Activated T-cell treated with anti-CD3 and anti-CD28 coated beads, Interleukin-2, amount 50 U/mL, for 4 hours (primary cell): Measurements from ENCODE around the gene MAMDC4. TPM values are rescaled to one million over a fixed set of nuclear protein-coding genes. Genes with fewer than 3 reads are reported as not detected.
"Not testable (repeated sequence)": the region's sequence is repeated elsewhere in the genome, so short reads cannot be mapped to it uniquely, and the experiment has no call there.

Source experiments
- ATAC-seq, 2 donors: fragments of 200-7000 bp; cut with Tn5 transposase; one replicate each; pipeline ENCODE4 v1.10.0; 2021
- DNase-seq: peaks from one replicate; pipeline ENCODE4 v3.0.0-alpha.2; 2020
- H3K27me3 Mint-ChIP-seq: one replicate; pipeline ENCODE4 v1.8.0; 2021; ENCODE audit warnings: low read depth, mixed read lengths
- H3K36me3 Mint-ChIP-seq: one replicate; pipeline ENCODE4 v1.8.0; 2022; ENCODE audit warnings: mixed read lengths; ENCODE audit not compliant: insufficient read depth
- H3K4me1 Mint-ChIP-seq: one replicate; pipeline ENCODE4 v1.8.0; 2021; ENCODE audit warnings: low read depth, mixed read lengths
- H3K4me3 Mint-ChIP-seq: one replicate; pipeline ENCODE4 v1.8.0; 2021; ENCODE audit warnings: mild to moderate bottlenecking, moderate library complexity, mixed read lengths
- H3K9me3 Mint-ChIP-seq: one replicate; pipeline ENCODE4 v1.8.0; 2021; ENCODE audit warnings: mixed read lengths
- total RNA-seq, 3 donors: library from RNA; stranded (reverse); gene quantifications; one replicate each; pipeline ENCODE4 v1.2.1, GENCODE V29; 2021

Gene MAMDC4
- total RNA-seq, 3 donors from 2014 or later, result 10.7 to 13.9 (median 11.0) TPM

- H3K36me3 Mint-ChIP-seq, result peaks cover 3% of the 10 kb centered on the region
- H3K9me3 Mint-ChIP-seq, result no peaks in the 10 kb centered on the region
- DNase-seq, result no peak
- no peak overlapping the region for H3K4me3 Mint-ChIP-seq
- peaks cover 13% of the 10 kb centered on the region for H3K4me1 Mint-ChIP-seq
- no peak for ATAC-seq
- H3K27me3 Mint-ChIP-seq, result peaks cover 4% of the 10 kb centered on the region
Observed at GRCh38 chr9:136840877-136841645, 11.1 kb upstream of the MAMDC4 start.

GRCh38 chr9:136841646-136842379, 10.3 kb upstream of the MAMDC4 start:
- H3K27me3 Mint-ChIP-seq, ATAC-seq, H3K36me3 Mint-ChIP-seq, DNase-seq, H3K9me3 Mint-ChIP-seq: not testable (repeated sequence)
- Mint-ChIP-seq H3K4me1 (peaks cover 16% of the 10 kb centered on the region), H3K4me3 (peak overlapping the region; percentile 79)

GRCh38 chr9:136842380-136842948, 9.7 kb upstream of the MAMDC4 start, which contains the start of gene AJM1:
TSS of gene AJM1 (plus strand) at chr9:136842478. CDS start at chr9:136844415, 1,937 bp downstream.
- ATAC-seq (peak; percentile 86 to 87), DNase-seq (peak; percentile 72)
- peaks cover 16% of the 10 kb centered on the region for H3K4me1 Mint-ChIP-seq
- peaks cover 10% of the 10 kb centered on the region for H3K27me3 Mint-ChIP-seq
- H3K9me3 Mint-ChIP-seq, H3K36me3 Mint-ChIP-seq: not testable (repeated sequence)
- peak within 1 kb of the TSS; percentile 79 for H3K4me3 Mint-ChIP-seq

GRCh38 chr9:136843159-136843800, 8.9 kb upstream of the MAMDC4 start:
- Mint-ChIP-seq H3K4me1 (peaks cover 22% of the 10 kb centered on the region), H3K27me3 (peaks cover 16% of the 10 kb centered on the region), H3K4me3 (peak overlapping the region; percentile 54)
- not testable (repeated sequence) for H3K36me3 Mint-ChIP-seq, H3K9me3 Mint-ChIP-seq, DNase-seq
- ATAC-seq, result peak in 1 of 2 donors; percentile 4

GRCh38 chr9:136843801-136844740, 8.1 kb upstream of the MAMDC4 start:
- peak; percentile 9 to 11 for ATAC-seq
- peak overlapping the region; percentile 54 for H3K4me3 Mint-ChIP-seq
- peaks cover 22% of the 10 kb centered on the region for H3K4me1 Mint-ChIP-seq
- not testable (repeated sequence) for H3K36me3 Mint-ChIP-seq, H3K9me3 Mint-ChIP-seq
- peaks cover 16% of the 10 kb centered on the region for H3K27me3 Mint-ChIP-seq
- peak; percentile 64 for DNase-seq

- Mint-ChIP-seq H3K36me3 (peaks cover 2% of the 10 kb centered on the region), H3K9me3 (no peaks in the 10 kb centered on the region), H3K27me3 (peaks cover 16% of the 10 kb centered on the region), H3K4me1 (peaks cover 25% of the 10 kb centered on the region), H3K4me3 (no peak overlapping the region)
- ATAC-seq (no peak), DNase-seq (no peak)
Observed at GRCh38 chr9:136844761-136845464, 7.2 kb upstream of the MAMDC4 start.

- no peak overlapping the region for H3K4me3 Mint-ChIP-seq
- H3K4me1 Mint-ChIP-seq, result peaks cover 27% of the 10 kb centered on the region
Observed at GRCh38 chr9:136845465-136846260, 6.5 kb upstream of the MAMDC4 start.

GRCh38 chr9:136846376-136847087, 5.6 kb upstream of the MAMDC4 start:
- H3K36me3 Mint-ChIP-seq, result no peaks in the 10 kb centered on the region
- no peaks in the 10 kb centered on the region for H3K9me3 Mint-ChIP-seq

More at GRCh38 chr9:136845465-136846260, 6.5 kb upstream of the MAMDC4 start:
- Mint-ChIP-seq H3K9me3 (no peaks in the 10 kb centered on the region), H3K36me3 (no peaks in the 10 kb centered on the region), H3K27me3 (peaks cover 16% of the 10 kb centered on the region)
- no peak for ATAC-seq
- DNase-seq, result no peak

GRCh38 chr9:136847088-136847825, 4.9 kb upstream of the MAMDC4 start:
- H3K4me1 Mint-ChIP-seq, result peaks cover 23% of the 10 kb centered on the region
- H3K9me3 Mint-ChIP-seq, result no peaks in the 10 kb centered on the region
- no peaks in the 10 kb centered on the region for H3K36me3 Mint-ChIP-seq
- DNase-seq, result no peak
- ATAC-seq, result no peak
- H3K27me3 Mint-ChIP-seq, result peaks cover 16% of the 10 kb centered on the region
- H3K4me3 Mint-ChIP-seq, result peak overlapping the region; percentile 91

More at GRCh38 chr9:136846376-136847087, 5.6 kb upstream of the MAMDC4 start:
- Mint-ChIP-seq H3K4me3 (peak overlapping the region; percentile 37), H3K27me3 (peaks cover 16% of the 10 kb centered on the region), H3K4me1 (peaks cover 27% of the 10 kb centered on the region)
- ATAC-seq (no peak), DNase-seq (peak; percentile 36)

- peaks cover 21% of the 10 kb centered on the region for H3K4me1 Mint-ChIP-seq
Observed at GRCh38 chr9:136847826-136848392, 4.2 kb upstream of the MAMDC4 start.

GRCh38 chr9:136848393-136849037, 3.6 kb upstream of the MAMDC4 start:
- Mint-ChIP-seq H3K36me3 (no peaks in the 10 kb centered on the region), H3K4me3 (peak overlapping the region; percentile 91), H3K4me1 (peaks cover 19% of the 10 kb centered on the region), H3K9me3 (no peaks in the 10 kb centered on the region), H3K27me3 (peaks cover 16% of the 10 kb centered on the region)
- ATAC-seq (peak; percentile 6 to 7), DNase-seq (no peak)

More at GRCh38 chr9:136847826-136848392, 4.2 kb upstream of the MAMDC4 start:
- no peaks in the 10 kb centered on the region for H3K9me3 Mint-ChIP-seq
- H3K36me3 Mint-ChIP-seq, result no peaks in the 10 kb centered on the region
- peak; percentile 56 for DNase-seq
- peaks cover 16% of the 10 kb centered on the region for H3K27me3 Mint-ChIP-seq
- peak overlapping the region; percentile 91 for H3K4me3 Mint-ChIP-seq
- peak; percentile 25 to 27 for ATAC-seq
